Measurements from ENCODE around the gene TMEM129.

TMEM129 gene

DNA sequence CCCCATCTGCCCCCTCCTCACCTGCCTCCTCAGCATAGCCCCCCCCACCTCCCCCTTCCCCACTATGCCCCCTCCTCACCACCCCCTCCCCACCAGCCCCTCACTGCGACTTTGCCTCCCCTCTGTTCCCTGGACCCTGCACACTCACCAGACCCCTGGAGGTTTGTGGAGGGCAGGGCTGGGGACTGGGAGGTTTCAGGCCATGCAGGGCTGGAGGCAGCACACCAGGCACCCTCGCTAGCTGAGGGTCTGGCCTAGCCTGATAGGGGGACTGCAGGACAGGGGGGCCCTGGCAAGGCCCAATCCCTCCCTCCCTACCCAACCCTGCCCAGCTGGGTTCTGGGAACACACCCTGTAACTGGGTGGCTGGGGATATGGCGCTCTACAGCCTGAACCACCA is 28.2 kb upstream of the TMEM129 start:
- TF ChIP-seq, protein P1, sequence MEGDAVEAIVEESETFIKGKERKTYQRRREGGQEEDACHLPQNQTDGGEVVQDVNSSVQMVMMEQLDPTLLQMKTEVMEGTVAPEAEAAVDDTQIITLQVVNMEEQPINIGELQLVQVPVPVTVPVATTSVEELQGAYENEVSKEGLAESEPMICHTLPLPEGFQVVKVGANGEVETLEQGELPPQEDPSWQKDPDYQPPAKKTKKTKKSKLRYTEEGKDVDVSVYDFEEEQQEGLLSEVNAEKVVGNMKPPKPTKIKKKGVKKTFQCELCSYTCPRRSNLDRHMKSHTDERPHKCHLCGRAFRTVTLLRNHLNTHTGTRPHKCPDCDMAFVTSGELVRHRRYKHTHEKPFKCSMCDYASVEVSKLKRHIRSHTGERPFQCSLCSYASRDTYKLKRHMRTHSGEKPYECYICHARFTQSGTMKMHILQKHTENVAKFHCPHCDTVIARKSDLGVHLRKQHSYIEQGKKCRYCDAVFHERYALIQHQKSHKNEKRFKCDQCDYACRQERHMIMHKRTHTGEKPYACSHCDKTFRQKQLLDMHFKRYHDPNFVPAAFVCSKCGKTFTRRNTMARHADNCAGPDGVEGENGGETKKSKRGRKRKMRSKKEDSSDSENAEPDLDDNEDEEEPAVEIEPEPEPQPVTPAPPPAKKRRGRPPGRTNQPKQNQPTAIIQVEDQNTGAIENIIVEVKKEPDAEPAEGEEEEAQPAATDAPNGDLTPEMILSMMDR (IDR thresholded peaks at IDR 0.05; ENCODE audit: insufficient read depth, low read depth, low read length, missing control alignments), result no peak
- no peak overlapping the region for H3K4me3 ChIP-seq (ENCODE audit: low read length)
- DNase-seq (ENCODE audit: low read depth), result no peak

DNA sequence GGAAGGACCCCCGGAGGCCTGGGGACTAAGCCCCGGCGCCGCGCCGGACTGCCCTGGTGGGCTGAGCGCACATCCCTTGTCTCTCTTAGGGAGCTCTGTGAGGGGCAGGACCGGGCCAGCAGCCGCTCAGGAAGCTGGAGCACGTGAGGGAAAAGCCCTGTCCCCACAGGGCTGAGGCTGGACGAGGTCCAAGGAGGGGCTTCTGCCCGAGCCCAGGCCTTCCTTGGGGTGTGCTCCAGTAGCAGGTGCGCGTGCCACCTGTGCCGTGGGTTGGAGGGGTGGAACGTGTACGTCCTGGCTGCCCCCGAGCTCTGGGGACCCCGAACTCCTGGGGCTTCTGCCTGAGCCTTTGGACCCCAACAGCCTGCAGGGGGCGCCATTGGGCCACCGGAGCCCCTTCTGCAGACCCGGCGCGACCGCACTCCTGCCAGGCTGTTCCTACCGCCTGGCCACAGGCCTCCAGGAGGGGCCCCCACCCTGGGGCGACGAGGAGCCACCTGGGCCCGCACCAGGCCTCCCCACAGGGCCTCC is 27.4 kb upstream of the TMEM129 start:
- H3K4me3 ChIP-seq (ENCODE audit: low read length), result no peak overlapping the region
- TF ChIP-seq, protein P1 (IDR thresholded peaks at IDR 0.05; ENCODE audit: insufficient read depth, low read depth, low read length, missing control alignments), result peak; percentile 77
- peak; percentile 76 for DNase-seq (ENCODE audit: low read depth)

GRCh38 chr4:1747603-1747967 is 26.5 kb upstream of the TMEM129 start:
- no peak overlapping the region for H3K4me3 ChIP-seq (ENCODE audit: low read length)
- DNase-seq (ENCODE audit: low read depth), result no peak
- TF ChIP-seq, protein P1 (IDR thresholded peaks at IDR 0.05; ENCODE audit: insufficient read depth, low read depth, low read length, missing control alignments), result no peak

- TF ChIP-seq, protein P1 (IDR thresholded peaks at IDR 0.05; ENCODE audit: insufficient read depth, low read depth, low read length, missing control alignments), result no peak
- H3K4me3 ChIP-seq (ENCODE audit: low read length), result no peak overlapping the region
- DNase-seq (ENCODE audit: low read depth), result no peak
Observed at GRCh38 chr4:1746919-1747602, 25.9 kb upstream of the TMEM129 start.

GRCh38 chr4:1746265-1746691 is 25.2 kb upstream of the TMEM129 start:
- TF ChIP-seq, protein P1 (IDR thresholded peaks at IDR 0.05; ENCODE audit: insufficient read depth, low read depth, low read length, missing control alignments), result peak; percentile 71
- peak; percentile 72 for DNase-seq (ENCODE audit: low read depth)
- no peak overlapping the region for H3K4me3 ChIP-seq (ENCODE audit: low read length)

GRCh38 chr4:1745697-1746096 is 24.6 kb upstream of the TMEM129 start:
- H3K4me3 ChIP-seq (ENCODE audit: low read length), result no peak overlapping the region
- DNase-seq (ENCODE audit: low read depth), result no peak
- TF ChIP-seq, protein P1 (IDR thresholded peaks at IDR 0.05; ENCODE audit: insufficient read depth, low read depth, low read length, missing control alignments), result no peak

- H3K4me3 ChIP-seq (ENCODE audit: low read length), result no peak overlapping the region
- DNase-seq (ENCODE audit: low read depth), result no peak
- TF ChIP-seq, protein P1 (IDR thresholded peaks at IDR 0.05; ENCODE audit: insufficient read depth, low read depth, low read length, missing control alignments), result no peak
Observed at GRCh38 chr4:1745165-1745564, 24.0 kb upstream of the TMEM129 start.
